Keratinocyte (primary cell): ENCODE measurements around the gene ARFGAP3. TPM values are rescaled to one million over a fixed set of nuclear protein-coding genes. Genes with fewer than 3 reads are reported as not detected.

Experiments used
- DNase-seq: peaks from one replicate; pipeline ENCODE4 v3.0.0-alpha.2; 2011; ENCODE audit warnings: low read depth, missing footprints, low spot score
- FAIRE-seq: peaks from 2 replicates; lab custom pipeline; 2011; peaks lifted over from hg19 to GRCh38; lab: Jason Lieb, UNC
- H2AFZ ChIP-seq: 2 replicates; pipeline ENCODE4 v1.6.0; 2012; ENCODE audit warnings: low read length, control low read depth, inconsistent platforms; ENCODE audit not compliant: control insufficient read depth
- H3K27ac ChIP-seq: 2 replicates; pipeline ENCODE4 v1.5.1; 2011; ENCODE audit warnings: low read length; ENCODE audit not compliant: control insufficient read depth, insufficient read depth
- H3K27me3 ChIP-seq: 3 replicates; pipeline ENCODE4 v1.6.0; 2011; ENCODE audit warnings: low read length; ENCODE audit not compliant: control insufficient read depth, insufficient read depth; ENCODE audit errors: extremely low read depth
- H3K36me3 ChIP-seq, 2 experiments: 2 replicates in 1 of 2; 3 replicates in 1 of 2; pipeline ENCODE4 v1.5.1; 2011; ENCODE audit warnings: low read length in 2 of 2, mild to moderate bottlenecking in 1 of 2; ENCODE audit not compliant: control insufficient read depth in 2 of 2, insufficient read depth in 2 of 2; ENCODE audit errors: extremely low read depth in 1 of 2
- H3K4me1 ChIP-seq: 3 replicates; pipeline ENCODE4 v1.5.1; 2011; ENCODE audit warnings: low read length; ENCODE audit not compliant: control insufficient read depth, insufficient read depth; ENCODE audit errors: extremely low read depth
- H3K4me2 ChIP-seq: 3 replicates; pipeline ENCODE4 v1.6.0; 2011; ENCODE audit warnings: low read depth, low read length; ENCODE audit not compliant: control insufficient read depth, insufficient read depth; ENCODE audit errors: extremely low read depth
- H3K4me3 ChIP-seq, 3 experiments: fragments of 200-600 bp in 1 of 3; sonication (generic) in 1 of 3; 2 replicates in 2 of 3; 3 replicates in 1 of 3; pipeline ENCODE4 v1.5.1; 2011 to 2016; ENCODE audit warnings: low read length in 3 of 3, mild to moderate bottlenecking in 3 of 3, control low read depth in 2 of 3, inconsistent platforms in 1 of 3, low read depth in 1 of 3, mixed read lengths in 1 of 3, mixed run types in 1 of 3, moderate library complexity in 1 of 3; ENCODE audit not compliant: control insufficient read depth in 2 of 3, insufficient read depth in 2 of 3; ENCODE audit errors: extremely low read depth in 1 of 3
- H3K79me2 ChIP-seq: 2 replicates; pipeline ENCODE4 v1.6.0; 2012; ENCODE audit warnings: low read length; ENCODE audit not compliant: control insufficient read depth, insufficient read depth
- H3K9ac ChIP-seq: 3 replicates; pipeline ENCODE4 v1.6.0; 2011; ENCODE audit warnings: low read length; ENCODE audit not compliant: control insufficient read depth, insufficient read depth; ENCODE audit errors: extremely low read depth
- H3K9me1 ChIP-seq: 3 replicates; pipeline ENCODE4 v1.6.0; 2011; ENCODE audit warnings: low read length; ENCODE audit not compliant: control insufficient read depth, insufficient read depth; ENCODE audit errors: extremely low read depth
- H3K9me3 ChIP-seq: 2 replicates; pipeline ENCODE4 v1.5.1; 2012; ENCODE audit warnings: low read depth, low read length; ENCODE audit not compliant: control insufficient read depth
- H4K20me1 ChIP-seq: 3 replicates; pipeline ENCODE4 v1.6.0; 2011; ENCODE audit warnings: low read length; ENCODE audit not compliant: control insufficient read depth, insufficient read depth; ENCODE audit errors: extremely low read depth
- CTCF ChIP-seq, 3 experiments: IDR thresholded peaks in 1 of 3; conservative IDR thresholded peaks in 1 of 3; optimal IDR thresholded peaks in 1 of 3; 2 replicates in 2 of 3; 3 replicates in 1 of 3; pipeline versions ENCODE3 to v1.5.1; 2011; ENCODE audit warnings: low read length in 3 of 3, mild to moderate bottlenecking in 3 of 3, moderate library complexity in 2 of 3, control low read depth in 1 of 3, inconsistent platforms in 1 of 3; ENCODE audit not compliant: insufficient read depth in 2 of 3; ENCODE audit errors: extremely low read depth in 1 of 3
- EZH2 ChIP-seq: IDR thresholded peaks from one replicate; pipeline ENCODE4 v1.6.1; 2012; ENCODE audit warnings: inconsistent platforms, mild to moderate bottlenecking, low read length, moderate library complexity
- dilution Hi-C: fragments of 300-500 bp; cut with MboI; formaldehyde crosslinking; loops from one replicate; pipeline ENCODE4 v1.7.0; 2020; ENCODE audit warnings: low sequenced_read_pairs; ENCODE audit not compliant: extremely low pct_ligation_motif_present
- polyA plus RNA-seq, 5 experiments: library from polyadenylated mRNA; depleted of rRNA in 3 of 5; stranded (reverse) in 3 of 5; stranded (forward) in 1 of 5; unstranded in 1 of 5; fragments of >200 nt; gene quantifications; 1 replicate in 1 of 5; 2 replicates in 3 of 5; 3 replicates in 1 of 5; pipeline versions ENCODE4 v1.2.1 to v1.2.3, GENCODE V29; 2011 to 2012; ENCODE audit warnings: missing spikeins in 2 of 5, low read depth in 1 of 5, low replicate concordance in 1 of 5

Gene ARFGAP3
- polyA plus RNA-seq, 1 donor (not counting 4 experiments of a cell fraction or from before 2014, with no cell fraction given) = 28.3 TPM

GRCh38 chr22:42788021-42788420 lies 69.1 kb downstream of the ARFGAP3 start:
- Histone ChIP-seq H3K27ac (no peak overlapping the region), H3K4me1 (peaks cover 7% of the 10 kb centered on the region), H3K9me1 (no peaks in the 10 kb centered on the region), H3K4me2 (no peak overlapping the region), H3K9me3 (no peaks in the 10 kb centered on the region), H3K4me3 (no peak overlapping the region), H3K27me3 (peaks cover 6% of the 10 kb centered on the region), H4K20me1 (no peaks in the 10 kb centered on the region), H2AFZ (no peak overlapping the region), H3K36me3 (no peaks in the 10 kb centered on the region), H3K9ac (no peak overlapping the region), H3K79me2 (no peaks in the 10 kb centered on the region)
- no peak for DNase-seq
- dilution Hi-C loops = no loop called here
- FAIRE-seq = no peak
- TF ChIP-seq CTCF (optimal IDR thresholded peaks at IDR 0.05 in 1 of 3, IDR thresholded peaks at IDR 0.05 in 1 of 3, conservative IDR thresholded peaks at IDR 0.05 in 1 of 3; ENCODE audit: extremely low read depth in 1 of 3, insufficient read depth in 2 of 3, low read length in 3 of 3) (no peak), EZH2 (no peak)

GRCh38 chr22:42787357-42787736 lies 69.7 kb downstream of the ARFGAP3 start:
- H3K4me2 ChIP-seq = no peak overlapping the region
- no peak overlapping the region for H3K4me3 ChIP-seq
- dilution Hi-C loops = no loop called here
- H3K4me1 ChIP-seq = peaks cover 7% of the 10 kb centered on the region
- FAIRE-seq (no peak), DNase-seq (no peak)
- no peak overlapping the region for H3K9ac ChIP-seq
- no peaks in the 10 kb centered on the region for H3K9me1 ChIP-seq
- no peak overlapping the region for H2AFZ ChIP-seq
- H3K27me3 ChIP-seq = peaks cover 6% of the 10 kb centered on the region
- no peaks in the 10 kb centered on the region for H3K9me3 ChIP-seq
- no peaks in the 10 kb centered on the region for H3K36me3 ChIP-seq
- no peak overlapping the region for H3K27ac ChIP-seq
- no peak for TF ChIP-seq CTCF (optimal IDR thresholded peaks at IDR 0.05 in 1 of 3, IDR thresholded peaks at IDR 0.05 in 1 of 3, conservative IDR thresholded peaks at IDR 0.05 in 1 of 3; ENCODE audit: extremely low read depth in 1 of 3, insufficient read depth in 2 of 3, low read length in 3 of 3)
- no peaks in the 10 kb centered on the region for H3K79me2 ChIP-seq
- no peaks in the 10 kb centered on the region for H4K20me1 ChIP-seq
